GM12878 (cell line): ENCODE data around the gene TFF1. TPM values are rescaled to one million over a fixed set of nuclear protein-coding genes. Genes with fewer than 3 reads are reported as not detected.

Experiments used
- ATAC-seq: fragments of 200-7000 bp; cut with Tn5 transposase; 3 replicates; pipeline ENCODE4 v1.9.1; 2020; ENCODE audit warnings: mild to moderate bottlenecking, moderate library complexity
- BruUV-seq: library from RNA; stranded (reverse); fragments of 400-500 nt; replicated peaks from 2 replicates; lab custom pipeline; 2021; lab: Mats Ljungman, UMichigan
- CTCF ChIA-PET: fragments of 300-600 bp; sonication (Branson Sonifier 250); formaldehyde crosslinking; extraction: SDS; loops from one replicate; lab custom pipeline; 2021; ENCODE audit warnings: inconsistent platforms; lab: Yijun Ruan, JAX
- POLR2A ChIA-PET: fragments of 350-600 bp; formaldehyde crosslinking; extraction: SDS; loops from one replicate; lab custom pipeline; 2021; ENCODE audit warnings: inconsistent platforms; lab: Charles Lee
- RAD21 ChIA-PET: fragments of 300-600 bp; sonication (Branson Sonifier 250); formaldehyde crosslinking; loops from one replicate; lab custom pipeline; 2023; ENCODE audit warnings: antibody characterized with exemption; ENCODE audit not compliant: unreplicated experiment; lab: Charles Lee
- SMC1A ChIA-PET: fragments of 300-600 bp; sonication (Branson Sonifier 250); formaldehyde crosslinking; loops from one replicate; lab custom pipeline; 2023; ENCODE audit not compliant: unreplicated experiment, uncharacterized antibody; lab: Charles Lee
- DNase-seq: peaks from one replicate; pipeline ENCODE4 v3.0.0-alpha.2; 2011; ENCODE audit warnings: low read depth, low spot score
- FAIRE-seq: peaks from 3 replicates; lab custom pipeline; 2011; peaks lifted over from hg19 to GRCh38; lab: Jason Lieb, UNC
- H2AFZ ChIP-seq: 2 replicates; pipeline ENCODE4 v1.6.0; 2011; ENCODE audit warnings: low read depth, low read length, control low read depth; ENCODE audit not compliant: control insufficient read depth
- H3K27ac ChIP-seq: 2 replicates; pipeline ENCODE4 v1.5.1; 2011; ENCODE audit warnings: control low read depth; ENCODE audit not compliant: control insufficient read depth, insufficient read depth
- H3K27me3 ChIP-seq, 2 experiments: replicated peaks in 1 of 2; 2 replicates each; pipeline versions ENCODE4 v1.6.0 to v1.6.1; 2011; ENCODE audit warnings: low read length in 1 of 2; ENCODE audit not compliant: control insufficient read depth in 2 of 2, insufficient read depth in 2 of 2
- H3K36me3 ChIP-seq, 2 experiments: 2 replicates each; pipeline ENCODE4 v1.5.1; 2011; ENCODE audit warnings: low read length in 1 of 2; ENCODE audit not compliant: control insufficient read depth in 2 of 2, insufficient read depth in 2 of 2
- H3K4me1 ChIP-seq: 2 replicates; pipeline ENCODE4 v1.6.1; 2011; ENCODE audit warnings: mild to moderate bottlenecking, low read length, moderate library complexity, mixed read lengths; ENCODE audit not compliant: control insufficient read depth, insufficient read depth
- H3K4me2 ChIP-seq: 2 replicates; pipeline ENCODE4 v1.6.0; 2011; ENCODE audit warnings: control low read depth; ENCODE audit not compliant: control insufficient read depth, insufficient read depth
- H3K4me3 ChIP-seq: fragments of 200-600 bp; sonication (generic); 2 replicates; pipeline ENCODE4 v1.5.1; 2016
- H3K79me2 ChIP-seq: 2 replicates; pipeline ENCODE4 v1.6.0; 2011; ENCODE audit warnings: low read length; ENCODE audit not compliant: control insufficient read depth, insufficient read depth
- H3K9ac ChIP-seq: 2 replicates; pipeline ENCODE4 v1.8.0; 2011; ENCODE audit warnings: low read length, control low read depth, mixed read lengths; ENCODE audit not compliant: control insufficient read depth, insufficient read depth
- H3K9me3 ChIP-seq: replicated peaks from 3 replicates; pipeline ENCODE4 v1.5.1; 2011; ENCODE audit warnings: mild to moderate bottlenecking, low read length; ENCODE audit not compliant: control insufficient read depth, insufficient read depth
- H4K20me1 ChIP-seq: 2 replicates; pipeline ENCODE4 v1.6.0; 2011; ENCODE audit not compliant: control insufficient read depth, insufficient read depth
- CEBPB ChIP-seq, 2 experiments: fragments of 150-350 bp in 1 of 2; IDR thresholded peaks; 2 replicates each; pipeline ENCODE4 v1.6.1; 2012 to 2014; ENCODE audit warnings: low read depth in 2 of 2, low read length in 2 of 2, borderline replicate concordance in 1 of 2, inconsistent platforms in 1 of 2
- ETV6 ChIP-seq, 2 experiments: fragments of 450-650 bp in 1 of 2; IDR thresholded peaks in 1 of 2; conservative IDR thresholded peaks in 1 of 2; 2 replicates each; pipeline ENCODE4 v1.6.1; 2014; ENCODE audit warnings: antibody characterized with exemption in 1 of 2, borderline replicate concordance in 1 of 2, low read depth in 1 of 2, mild to moderate bottlenecking in 1 of 2, moderate library complexity in 1 of 2
- IKZF2 ChIP-seq, 2 experiments: fragments of 450-650 bp; IDR thresholded peaks; 2 replicates each; pipeline ENCODE4 v1.6.1; 2017; ENCODE audit warnings: mild to moderate bottlenecking in 2 of 2, moderate library complexity in 2 of 2
- KLF5 ChIP-seq: fragments of 450-650 bp; IDR thresholded peaks from 2 replicates; pipeline ENCODE4 v1.6.1; 2014; ENCODE audit warnings: mild to moderate bottlenecking; ENCODE audit not compliant: partially characterized antibody
- MTA3 ChIP-seq: IDR thresholded peaks from 2 replicates; pipeline ENCODE4 v1.6.1; 2012; ENCODE audit warnings: low read length, inconsistent platforms, borderline replicate concordance
- SMC3 ChIP-seq: IDR thresholded peaks from 2 replicates; pipeline ENCODE4 v1.6.1; 2011; ENCODE audit warnings: low read length, improper control_type of control experiment, borderline replicate concordance
- SP1 ChIP-seq: IDR thresholded peaks from one replicate; pipeline ENCODE4 v1.6.1; 2011; ENCODE audit warnings: low read depth, low read length
- TCF3 ChIP-seq: IDR thresholded peaks from 2 replicates; pipeline ENCODE4 v1.6.1; 2012; ENCODE audit warnings: low read depth, mild to moderate bottlenecking, low read length, borderline replicate concordance; ENCODE audit not compliant: insufficient read depth
- ZNF622 ChIP-seq: fragments of 450-650 bp; IDR thresholded peaks from 2 replicates; pipeline ENCODE4 v1.6.1; 2017; ENCODE audit warnings: mild to moderate bottlenecking, inconsistent platforms
- WGBS: methylation state at CpG from one replicate; pipeline ENCODE4 v1.1.6; 2016; ENCODE audit warnings: low lambda C conversion rate; ENCODE audit not compliant: insufficient replicate concordance, insufficient coverage; ENCODE audit errors: missing lambda C conversion rate; 5-methylcytosine and 5-hydroxymethylcytosine counted together
- in situ Hi-C: fragments of 300-500 bp; cut with MboI; formaldehyde crosslinking; loops from 9 replicates; pipeline ENCODE4 v1.14.3; 2018; ENCODE audit warnings: mixed read lengths
- intact Hi-C: fragments of 100-400 bp; cut with micrococcal nuclease; formaldehyde crosslinking; loops from one replicate; pipeline ENCODE4 v1.14.2; 2022; ENCODE audit not compliant: unreplicated experiment
- polyA plus RNA-seq, 11 experiments: library from polyadenylated mRNA; depleted of rRNA in 4 of 11; unstranded in 6 of 11; stranded (reverse) in 5 of 11; fragments of >200 nt; fragmentation: Nextera tagmentation in 4 of 11; fragmentation: Illumina TruSeq in 1 of 11; extraction: Ambion mirVana in 4 of 11; extraction: Trizol in 1 of 11; gene quantifications; 1 replicate in 1 of 11; 2 replicates in 10 of 11; pipeline versions ENCODE4 v1.2.1 to v1.2.3, GENCODE V29; 2011 to 2016; ENCODE audit warnings: inconsistent platforms in 2 of 11, missing spikeins in 2 of 11, low read depth in 1 of 11
- total RNA-seq, 4 experiments: library from RNA; depleted of rRNA in 3 of 4; stranded (reverse); fragments of >200 nt in 3 of 4; fragmentation: Illumina TruSeq in 1 of 4; extraction: Trizol in 1 of 4; gene quantifications; 2 replicates each; pipeline versions ENCODE4 v1.2.1 to v1.2.3, GENCODE V29; 2013 to 2021
- TF ChIP-seq, protein P1 (sequence below): fragments of 450-650 bp; IDR thresholded peaks from 2 replicates; pipeline ENCODE4 v1.6.1; 2017; ENCODE audit warnings: borderline replicate concordance
- TF ChIP-seq, protein P2 (sequence below): IDR thresholded peaks from 2 replicates; pipeline ENCODE4 v1.6.1; 2012; ENCODE audit warnings: low read depth, low read length, improper control_type of control experiment

Gene TFF1
- total and polyA plus RNA-seq, 10 of the 15 experiments (the other 5 are each of a cell fraction or from before 2014, with no cell fraction given) = 0.13 TPM; not detected in 9

DNA sequence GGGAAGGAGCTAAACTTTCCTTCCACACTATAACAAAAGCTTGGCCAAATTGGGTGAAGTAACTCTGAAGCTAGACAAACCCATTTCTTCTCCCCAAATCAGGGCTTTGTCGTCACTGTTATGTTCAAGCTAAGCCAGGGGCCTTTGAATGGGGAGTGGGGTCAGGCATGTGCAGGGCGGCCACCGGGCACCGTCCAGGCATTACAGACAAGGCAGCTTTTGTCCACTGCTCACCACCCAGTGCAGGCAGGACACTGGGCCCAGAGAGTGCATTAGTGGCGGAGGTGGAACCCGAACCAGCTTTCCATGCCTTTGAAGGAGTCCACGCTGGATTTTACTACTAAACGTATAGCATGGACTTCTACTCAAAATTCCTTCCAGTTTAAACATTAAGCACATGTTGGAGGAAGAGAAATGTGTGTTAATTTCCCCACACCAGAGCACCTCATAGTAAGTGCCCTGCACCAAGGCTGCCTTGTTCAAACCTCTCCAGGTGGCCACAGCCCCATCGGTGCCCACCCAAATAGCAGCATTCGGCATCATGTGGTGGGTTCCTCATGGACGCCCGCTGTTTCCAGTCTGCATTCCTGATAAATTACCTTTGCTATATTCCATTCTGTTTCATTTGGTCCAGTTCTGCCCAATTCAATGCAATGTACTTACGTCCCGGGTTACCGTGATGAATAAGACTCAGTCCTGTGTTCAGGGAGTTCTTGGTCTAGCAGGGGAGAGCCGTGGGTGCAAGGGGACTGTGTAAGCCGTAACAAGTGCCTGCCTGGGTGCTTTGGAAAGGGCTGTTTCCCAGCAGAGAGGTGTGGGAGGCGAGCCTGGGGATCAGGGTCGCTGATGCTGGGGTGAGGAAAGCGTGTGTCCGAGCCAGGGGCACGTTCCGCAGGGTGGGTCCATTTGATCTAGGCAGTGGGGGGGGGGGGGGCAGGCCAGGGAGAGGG, 39.0 kb upstream of the TFF1 start:
- FAIRE-seq (no peak), DNase-seq (no peak), ATAC-seq (no peak)
- TF ChIP-seq SMC3 (no peak), MTA3 (no peak), CEBPB (IDR thresholded peaks at IDR 0.05; ENCODE audit: borderline replicate concordance in 1 of 2, low read depth in 2 of 2, low read length in 2 of 2) (no peak), TCF3 (no peak), ETV6 (conservative IDR thresholded peaks at IDR 0.05 in 1 of 2, IDR thresholded peaks at IDR 0.05 in 1 of 2; ENCODE audit: borderline replicate concordance in 1 of 2, low read depth in 1 of 2) (no peak), IKZF2 (IDR thresholded peaks at IDR 0.05) (no peak), ZNF622 (no peak), KLF5 (no peak), SP1 (no peak)
- TF ChIP-seq, protein P1, sequence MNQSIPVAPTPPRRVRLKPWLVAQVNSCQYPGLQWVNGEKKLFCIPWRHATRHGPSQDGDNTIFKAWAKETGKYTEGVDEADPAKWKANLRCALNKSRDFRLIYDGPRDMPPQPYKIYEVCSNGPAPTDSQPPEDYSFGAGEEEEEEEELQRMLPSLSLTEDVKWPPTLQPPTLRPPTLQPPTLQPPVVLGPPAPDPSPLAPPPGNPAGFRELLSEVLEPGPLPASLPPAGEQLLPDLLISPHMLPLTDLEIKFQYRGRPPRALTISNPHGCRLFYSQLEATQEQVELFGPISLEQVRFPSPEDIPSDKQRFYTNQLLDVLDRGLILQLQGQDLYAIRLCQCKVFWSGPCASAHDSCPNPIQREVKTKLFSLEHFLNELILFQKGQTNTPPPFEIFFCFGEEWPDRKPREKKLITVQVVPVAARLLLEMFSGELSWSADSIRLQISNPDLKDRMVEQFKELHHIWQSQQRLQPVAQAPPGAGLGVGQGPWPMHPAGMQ = no peak
- TF ChIP-seq, protein P2, sequence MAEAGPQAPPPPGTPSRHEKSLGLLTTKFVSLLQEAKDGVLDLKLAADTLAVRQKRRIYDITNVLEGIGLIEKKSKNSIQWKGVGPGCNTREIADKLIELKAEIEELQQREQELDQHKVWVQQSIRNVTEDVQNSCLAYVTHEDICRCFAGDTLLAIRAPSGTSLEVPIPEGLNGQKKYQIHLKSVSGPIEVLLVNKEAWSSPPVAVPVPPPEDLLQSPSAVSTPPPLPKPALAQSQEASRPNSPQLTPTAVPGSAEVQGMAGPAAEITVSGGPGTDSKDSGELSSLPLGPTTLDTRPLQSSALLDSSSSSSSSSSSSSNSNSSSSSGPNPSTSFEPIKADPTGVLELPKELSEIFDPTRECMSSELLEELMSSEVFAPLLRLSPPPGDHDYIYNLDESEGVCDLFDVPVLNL = no peak
- Histone ChIP-seq H3K9me3 (peaks cover 5% of the 10 kb centered on the region; the same call in 2 of the 3 replicates), H2AFZ (no peak overlapping the region), H3K79me2 (no peaks in the 10 kb centered on the region), H3K27me3 (no peaks in the 10 kb centered on the region), H3K4me2 (no peak overlapping the region), H4K20me1 (no peaks in the 10 kb centered on the region), H3K27ac (no peak overlapping the region), H3K9ac (no peak overlapping the region), H3K36me3 (no peaks in the 10 kb centered on the region), H3K4me1 (peaks cover 7% of the 10 kb centered on the region; the same call in 1 of the 2 replicates), H3K4me3 (no peak overlapping the region)
- RAD21 ChIA-PET = interaction anchor here (0.8 to 3.1 kb wide), 7 partner anchors 8 to 181 kb away, joined by 3 to 11 read pairs (median 3); no protein-coding TSS in a partner anchor
- POLR2A ChIA-PET = interaction anchor here (0.7 to 5.4 kb wide), 3 partner anchors 9 to 121 kb away, joined by 3 to 34 read pairs (median 16); no protein-coding TSS in a partner anchor
- SMC1A ChIA-PET = interaction anchor here (1.0 to 1.5 kb wide), 4 partner anchors 8 to 96 kb away, joined by 3 read pairs; no protein-coding TSS in a partner anchor
- no TSS peak for BruUV-seq
- CTCF ChIA-PET = interaction anchor here (0.6 to 3.1 kb wide), 4 partner anchors 8 to 46 kb away, joined by 3 to 8 read pairs (median 3); no protein-coding TSS in a partner anchor
- 80% methylated on average over 20 of the region's 23 CpGs for WGBS
- in situ Hi-C loops (no loop called here), intact Hi-C loops (no loop called here)
